T-helper 2 cell treated with Interferon-gamma antibody and Interleukin-4, amounts not matched to agents 5 μg/mL and 100 μg/mL, for 36 hours (primary cell): ENCODE results near the gene ANGPT4.
"Not testable (repeated sequence)": the region's sequence is repeated elsewhere in the genome, so short reads cannot be mapped to it uniquely, and the experiment has no call there.

ENCODE experiments used
- DNase-seq: peaks from one replicate; pipeline ENCODE4 v3.0.0; 2021; ENCODE audit warnings: low spot score
- H3K27ac Mint-ChIP-seq: one replicate; pipeline ENCODE4 v1.8.0; 2021; ENCODE audit warnings: mild to moderate bottlenecking, mixed read lengths
- H3K27me3 Mint-ChIP-seq: one replicate; pipeline ENCODE4 v1.8.0; 2021; ENCODE audit warnings: low read depth, mixed read lengths
- H3K36me3 Mint-ChIP-seq: one replicate; pipeline ENCODE4 v1.8.0; 2021; ENCODE audit warnings: low read depth, mixed read lengths
- H3K4me1 Mint-ChIP-seq: one replicate; pipeline ENCODE4 v1.8.0; 2021; ENCODE audit warnings: low read depth, mixed read lengths
- H3K4me3 Mint-ChIP-seq: one replicate; pipeline ENCODE4 v1.8.0; 2022; ENCODE audit warnings: mild to moderate bottlenecking, moderate library complexity, mixed read lengths
- H3K9me3 Mint-ChIP-seq: one replicate; pipeline ENCODE4 v1.8.0; 2021; ENCODE audit warnings: mixed read lengths

ANGPT4 gene

GRCh38 chr20:906703-907270, 9.3 kb downstream of the ANGPT4 start:
- Mint-ChIP-seq H3K4me3 (no peak overlapping the region), H3K9me3 (no peaks in the 10 kb centered on the region), H3K36me3 (no peaks in the 10 kb centered on the region), H3K27ac (no peak overlapping the region), H3K4me1 (no peaks in the 10 kb centered on the region), H3K27me3 (no peaks in the 10 kb centered on the region)
- DNase-seq = no peak

GRCh38 chr20:906001-906520, 10.1 kb downstream of the ANGPT4 start:
- no peaks in the 10 kb centered on the region for H3K9me3 Mint-ChIP-seq
- no peak overlapping the region for H3K4me3 Mint-ChIP-seq
- H3K36me3 Mint-ChIP-seq = no peaks in the 10 kb centered on the region
- no peak overlapping the region for H3K27ac Mint-ChIP-seq
- H3K4me1 Mint-ChIP-seq = no peaks in the 10 kb centered on the region
- DNase-seq = no peak
- no peaks in the 10 kb centered on the region for H3K27me3 Mint-ChIP-seq

- DNase-seq = no peak
- Mint-ChIP-seq H3K4me1 (no peaks in the 10 kb centered on the region), H3K27ac (no peak overlapping the region), H3K9me3 (no peaks in the 10 kb centered on the region), H3K36me3 (no peaks in the 10 kb centered on the region), H3K27me3 (no peaks in the 10 kb centered on the region), H3K4me3 (no peak overlapping the region)
Observed at GRCh38 chr20:905396-905961, 10.7 kb downstream of the ANGPT4 start.

GRCh38 chr20:904039-904545, 12.0 kb downstream of the ANGPT4 start:
- Mint-ChIP-seq H3K4me3 (no peak overlapping the region), H3K4me1 (no peaks in the 10 kb centered on the region), H3K27ac (no peak overlapping the region), H3K27me3 (no peaks in the 10 kb centered on the region), H3K36me3 (no peaks in the 10 kb centered on the region), H3K9me3 (no peaks in the 10 kb centered on the region)
- DNase-seq = no peak

GRCh38 chr20:897436-897835, 18.7 kb downstream of the ANGPT4 start:
- not testable (repeated sequence) for H3K4me3 Mint-ChIP-seq, H3K36me3 Mint-ChIP-seq, H3K4me1 Mint-ChIP-seq, H3K27ac Mint-ChIP-seq, H3K27me3 Mint-ChIP-seq, H3K9me3 Mint-ChIP-seq, DNase-seq

- Mint-ChIP-seq H3K9me3 (no peaks in the 10 kb centered on the region), H3K4me3 (no peak overlapping the region), H3K4me1 (no peaks in the 10 kb centered on the region), H3K27me3 (peaks cover 9% of the 10 kb centered on the region), H3K27ac (no peak overlapping the region), H3K36me3 (no peaks in the 10 kb centered on the region)
- DNase-seq = no peak
Observed at GRCh38 chr20:896501-897025, 19.6 kb downstream of the ANGPT4 start.

GRCh38 chr20:892371-892770, 23.8 kb downstream of the ANGPT4 start:
- not testable (repeated sequence) for DNase-seq, H3K36me3 Mint-ChIP-seq, H3K9me3 Mint-ChIP-seq, H3K4me3 Mint-ChIP-seq, H3K27me3 Mint-ChIP-seq, H3K4me1 Mint-ChIP-seq, H3K27ac Mint-ChIP-seq

GRCh38 chr20:891706-892080, 24.4 kb downstream of the ANGPT4 start:
- Mint-ChIP-seq H3K9me3 (no peaks in the 10 kb centered on the region), H3K27ac (no peak overlapping the region), H3K36me3 (no peaks in the 10 kb centered on the region), H3K27me3 (peaks cover 4% of the 10 kb centered on the region), H3K4me1 (no peaks in the 10 kb centered on the region), H3K4me3 (no peak overlapping the region)
- no peak for DNase-seq

GRCh38 chr20:891058-891705, 25.0 kb downstream of the ANGPT4 start:
- Mint-ChIP-seq H3K36me3 (no peaks in the 10 kb centered on the region), H3K9me3 (no peaks in the 10 kb centered on the region), H3K4me3 (no peak overlapping the region), H3K4me1 (no peaks in the 10 kb centered on the region), H3K27me3 (peaks cover 6% of the 10 kb centered on the region), H3K27ac (no peak overlapping the region)
- no peak for DNase-seq

GRCh38 chr20:890666-891057, 25.5 kb downstream of the ANGPT4 start:
- no peak overlapping the region for H3K27ac Mint-ChIP-seq
- H3K9me3 Mint-ChIP-seq = no peaks in the 10 kb centered on the region
- H3K36me3 Mint-ChIP-seq = no peaks in the 10 kb centered on the region
- H3K4me1 Mint-ChIP-seq = no peaks in the 10 kb centered on the region
- no peak for DNase-seq
- H3K27me3 Mint-ChIP-seq = peaks cover 11% of the 10 kb centered on the region
- H3K4me3 Mint-ChIP-seq = no peak overlapping the region

- H3K4me3 Mint-ChIP-seq = no peak overlapping the region
- no peak overlapping the region for H3K27ac Mint-ChIP-seq
- H3K9me3 Mint-ChIP-seq = no peaks in the 10 kb centered on the region
- peaks cover 2% of the 10 kb centered on the region for H3K4me1 Mint-ChIP-seq
- H3K36me3 Mint-ChIP-seq = no peaks in the 10 kb centered on the region
- peaks cover 18% of the 10 kb centered on the region for H3K27me3 Mint-ChIP-seq
- DNase-seq = no peak
Observed at GRCh38 chr20:889932-890463, 26.1 kb downstream of the ANGPT4 start.

- Mint-ChIP-seq H3K27me3 (peaks cover 26% of the 10 kb centered on the region), H3K36me3 (no peaks in the 10 kb centered on the region), H3K4me1 (peaks cover 2% of the 10 kb centered on the region), H3K4me3 (no peak overlapping the region), H3K27ac (no peak overlapping the region), H3K9me3 (no peaks in the 10 kb centered on the region)
- no peak for DNase-seq
Observed at GRCh38 chr20:889106-889505, 27.0 kb downstream of the ANGPT4 start.

- peaks cover 2% of the 10 kb centered on the region for H3K4me1 Mint-ChIP-seq
- H3K27ac Mint-ChIP-seq = no peak overlapping the region
- no peaks in the 10 kb centered on the region for H3K36me3 Mint-ChIP-seq
- no peaks in the 10 kb centered on the region for H3K9me3 Mint-ChIP-seq
- H3K4me3 Mint-ChIP-seq = no peak overlapping the region
- H3K27me3 Mint-ChIP-seq = peaks cover 27% of the 10 kb centered on the region
- no peak for DNase-seq
Observed at GRCh38 chr20:888057-888456, 28.1 kb downstream of the ANGPT4 start.

- no peaks in the 10 kb centered on the region for H3K9me3 Mint-ChIP-seq
- peaks cover 23% of the 10 kb centered on the region for H3K27me3 Mint-ChIP-seq
- no peak overlapping the region for H3K4me3 Mint-ChIP-seq
- no peak overlapping the region for H3K27ac Mint-ChIP-seq
- H3K36me3 Mint-ChIP-seq = no peaks in the 10 kb centered on the region
- peaks cover 2% of the 10 kb centered on the region for H3K4me1 Mint-ChIP-seq
- DNase-seq = no peak
Observed at GRCh38 chr20:887137-887536, 29.0 kb downstream of the ANGPT4 start.
